ENCODE data around the gene AHDC1. TPM values are rescaled to one million over a fixed set of nuclear protein-coding genes. Genes with fewer than 3 reads are reported as not detected.

AHDC1 gene
- total and polyA plus RNA-seq, 9 of the 15 experiments (the other 6 are each of a cell fraction or from before 2014, with no cell fraction given) = 0.21 to 36.4 (median 4.7) TPM

DNA sequence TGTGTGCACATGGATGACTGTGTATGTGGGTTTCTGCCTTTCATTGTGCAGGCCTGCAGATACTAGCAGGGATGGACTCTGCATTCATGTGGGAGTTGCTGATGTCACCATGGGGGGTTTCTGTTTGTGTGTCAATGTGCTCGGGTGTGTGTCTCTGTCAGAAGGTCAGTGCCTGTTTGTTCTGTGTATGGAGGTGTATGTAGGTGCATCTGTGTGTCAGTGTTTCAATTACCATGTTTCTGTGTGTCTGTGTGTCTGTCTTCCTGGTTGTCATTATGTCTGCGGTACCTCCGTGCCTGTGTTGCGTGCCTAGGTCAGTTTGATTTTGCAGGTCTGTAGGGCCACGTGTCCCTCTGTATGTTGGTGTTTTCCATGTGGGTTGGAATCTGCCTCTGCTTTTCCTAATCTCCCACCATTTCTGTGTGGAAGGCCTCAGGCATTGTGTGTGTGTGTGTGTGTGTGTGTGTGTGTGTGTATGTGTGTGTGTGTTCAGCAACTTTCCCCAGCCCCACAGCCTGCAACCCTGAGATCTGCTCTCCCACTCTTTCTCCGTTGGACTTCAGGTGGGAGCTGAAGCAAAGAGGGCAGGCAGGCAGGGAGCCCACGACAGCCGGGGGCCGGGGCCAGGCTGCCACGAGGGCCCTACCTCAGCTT, 77.2 kb downstream of the AHDC1 start (continued):
- TF ChIP-seq, protein P1, sequence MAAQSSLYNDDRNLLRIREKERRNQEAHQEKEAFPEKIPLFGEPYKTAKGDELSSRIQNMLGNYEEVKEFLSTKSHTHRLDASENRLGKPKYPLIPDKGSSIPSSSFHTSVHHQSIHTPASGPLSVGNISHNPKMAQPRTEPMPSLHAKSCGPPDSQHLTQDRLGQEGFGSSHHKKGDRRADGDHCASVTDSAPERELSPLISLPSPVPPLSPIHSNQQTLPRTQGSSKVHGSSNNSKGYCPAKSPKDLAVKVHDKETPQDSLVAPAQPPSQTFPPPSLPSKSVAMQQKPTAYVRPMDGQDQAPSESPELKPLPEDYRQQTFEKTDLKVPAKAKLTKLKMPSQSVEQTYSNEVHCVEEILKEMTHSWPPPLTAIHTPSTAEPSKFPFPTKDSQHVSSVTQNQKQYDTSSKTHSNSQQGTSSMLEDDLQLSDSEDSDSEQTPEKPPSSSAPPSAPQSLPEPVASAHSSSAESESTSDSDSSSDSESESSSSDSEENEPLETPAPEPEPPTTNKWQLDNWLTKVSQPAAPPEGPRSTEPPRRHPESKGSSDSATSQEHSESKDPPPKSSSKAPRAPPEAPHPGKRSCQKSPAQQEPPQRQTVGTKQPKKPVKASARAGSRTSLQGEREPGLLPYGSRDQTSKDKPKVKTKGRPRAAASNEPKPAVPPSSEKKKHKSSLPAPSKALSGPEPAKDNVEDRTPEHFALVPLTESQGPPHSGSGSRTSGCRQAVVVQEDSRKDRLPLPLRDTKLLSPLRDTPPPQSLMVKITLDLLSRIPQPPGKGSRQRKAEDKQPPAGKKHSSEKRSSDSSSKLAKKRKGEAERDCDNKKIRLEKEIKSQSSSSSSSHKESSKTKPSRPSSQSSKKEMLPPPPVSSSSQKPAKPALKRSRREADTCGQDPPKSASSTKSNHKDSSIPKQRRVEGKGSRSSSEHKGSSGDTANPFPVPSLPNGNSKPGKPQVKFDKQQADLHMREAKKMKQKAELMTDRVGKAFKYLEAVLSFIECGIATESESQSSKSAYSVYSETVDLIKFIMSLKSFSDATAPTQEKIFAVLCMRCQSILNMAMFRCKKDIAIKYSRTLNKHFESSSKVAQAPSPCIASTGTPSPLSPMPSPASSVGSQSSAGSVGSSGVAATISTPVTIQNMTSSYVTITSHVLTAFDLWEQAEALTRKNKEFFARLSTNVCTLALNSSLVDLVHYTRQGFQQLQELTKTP (IDR thresholded peaks at IDR 0.05; ENCODE audit: low read depth in 1 of 2, partially characterized antibody in 2 of 2) = peak; percentile 56 to 81
- TF ChIP-seq NR3C1 (CRISPR knock-in tag; IDR thresholded peaks at IDR 0.05) (no peak), ZNF354B (CRISPR knock-in tag; IDR thresholded peaks at IDR 0.05) (no peak), SRSF9 (IDR thresholded peaks at IDR 0.05; ENCODE audit: borderline replicate concordance, low read depth, low read length) (no peak), CREBBP (IDR thresholded peaks at IDR 0.05; ENCODE audit: low read depth, low read length) (no peak), CBX8 (IDR thresholded peaks at IDR 0.05; ENCODE audit: borderline replicate concordance, extremely low read depth, low read depth, low read length, poor library complexity, severe bottlenecking) (no peak)
- TF ChIP-seq, protein P2, sequence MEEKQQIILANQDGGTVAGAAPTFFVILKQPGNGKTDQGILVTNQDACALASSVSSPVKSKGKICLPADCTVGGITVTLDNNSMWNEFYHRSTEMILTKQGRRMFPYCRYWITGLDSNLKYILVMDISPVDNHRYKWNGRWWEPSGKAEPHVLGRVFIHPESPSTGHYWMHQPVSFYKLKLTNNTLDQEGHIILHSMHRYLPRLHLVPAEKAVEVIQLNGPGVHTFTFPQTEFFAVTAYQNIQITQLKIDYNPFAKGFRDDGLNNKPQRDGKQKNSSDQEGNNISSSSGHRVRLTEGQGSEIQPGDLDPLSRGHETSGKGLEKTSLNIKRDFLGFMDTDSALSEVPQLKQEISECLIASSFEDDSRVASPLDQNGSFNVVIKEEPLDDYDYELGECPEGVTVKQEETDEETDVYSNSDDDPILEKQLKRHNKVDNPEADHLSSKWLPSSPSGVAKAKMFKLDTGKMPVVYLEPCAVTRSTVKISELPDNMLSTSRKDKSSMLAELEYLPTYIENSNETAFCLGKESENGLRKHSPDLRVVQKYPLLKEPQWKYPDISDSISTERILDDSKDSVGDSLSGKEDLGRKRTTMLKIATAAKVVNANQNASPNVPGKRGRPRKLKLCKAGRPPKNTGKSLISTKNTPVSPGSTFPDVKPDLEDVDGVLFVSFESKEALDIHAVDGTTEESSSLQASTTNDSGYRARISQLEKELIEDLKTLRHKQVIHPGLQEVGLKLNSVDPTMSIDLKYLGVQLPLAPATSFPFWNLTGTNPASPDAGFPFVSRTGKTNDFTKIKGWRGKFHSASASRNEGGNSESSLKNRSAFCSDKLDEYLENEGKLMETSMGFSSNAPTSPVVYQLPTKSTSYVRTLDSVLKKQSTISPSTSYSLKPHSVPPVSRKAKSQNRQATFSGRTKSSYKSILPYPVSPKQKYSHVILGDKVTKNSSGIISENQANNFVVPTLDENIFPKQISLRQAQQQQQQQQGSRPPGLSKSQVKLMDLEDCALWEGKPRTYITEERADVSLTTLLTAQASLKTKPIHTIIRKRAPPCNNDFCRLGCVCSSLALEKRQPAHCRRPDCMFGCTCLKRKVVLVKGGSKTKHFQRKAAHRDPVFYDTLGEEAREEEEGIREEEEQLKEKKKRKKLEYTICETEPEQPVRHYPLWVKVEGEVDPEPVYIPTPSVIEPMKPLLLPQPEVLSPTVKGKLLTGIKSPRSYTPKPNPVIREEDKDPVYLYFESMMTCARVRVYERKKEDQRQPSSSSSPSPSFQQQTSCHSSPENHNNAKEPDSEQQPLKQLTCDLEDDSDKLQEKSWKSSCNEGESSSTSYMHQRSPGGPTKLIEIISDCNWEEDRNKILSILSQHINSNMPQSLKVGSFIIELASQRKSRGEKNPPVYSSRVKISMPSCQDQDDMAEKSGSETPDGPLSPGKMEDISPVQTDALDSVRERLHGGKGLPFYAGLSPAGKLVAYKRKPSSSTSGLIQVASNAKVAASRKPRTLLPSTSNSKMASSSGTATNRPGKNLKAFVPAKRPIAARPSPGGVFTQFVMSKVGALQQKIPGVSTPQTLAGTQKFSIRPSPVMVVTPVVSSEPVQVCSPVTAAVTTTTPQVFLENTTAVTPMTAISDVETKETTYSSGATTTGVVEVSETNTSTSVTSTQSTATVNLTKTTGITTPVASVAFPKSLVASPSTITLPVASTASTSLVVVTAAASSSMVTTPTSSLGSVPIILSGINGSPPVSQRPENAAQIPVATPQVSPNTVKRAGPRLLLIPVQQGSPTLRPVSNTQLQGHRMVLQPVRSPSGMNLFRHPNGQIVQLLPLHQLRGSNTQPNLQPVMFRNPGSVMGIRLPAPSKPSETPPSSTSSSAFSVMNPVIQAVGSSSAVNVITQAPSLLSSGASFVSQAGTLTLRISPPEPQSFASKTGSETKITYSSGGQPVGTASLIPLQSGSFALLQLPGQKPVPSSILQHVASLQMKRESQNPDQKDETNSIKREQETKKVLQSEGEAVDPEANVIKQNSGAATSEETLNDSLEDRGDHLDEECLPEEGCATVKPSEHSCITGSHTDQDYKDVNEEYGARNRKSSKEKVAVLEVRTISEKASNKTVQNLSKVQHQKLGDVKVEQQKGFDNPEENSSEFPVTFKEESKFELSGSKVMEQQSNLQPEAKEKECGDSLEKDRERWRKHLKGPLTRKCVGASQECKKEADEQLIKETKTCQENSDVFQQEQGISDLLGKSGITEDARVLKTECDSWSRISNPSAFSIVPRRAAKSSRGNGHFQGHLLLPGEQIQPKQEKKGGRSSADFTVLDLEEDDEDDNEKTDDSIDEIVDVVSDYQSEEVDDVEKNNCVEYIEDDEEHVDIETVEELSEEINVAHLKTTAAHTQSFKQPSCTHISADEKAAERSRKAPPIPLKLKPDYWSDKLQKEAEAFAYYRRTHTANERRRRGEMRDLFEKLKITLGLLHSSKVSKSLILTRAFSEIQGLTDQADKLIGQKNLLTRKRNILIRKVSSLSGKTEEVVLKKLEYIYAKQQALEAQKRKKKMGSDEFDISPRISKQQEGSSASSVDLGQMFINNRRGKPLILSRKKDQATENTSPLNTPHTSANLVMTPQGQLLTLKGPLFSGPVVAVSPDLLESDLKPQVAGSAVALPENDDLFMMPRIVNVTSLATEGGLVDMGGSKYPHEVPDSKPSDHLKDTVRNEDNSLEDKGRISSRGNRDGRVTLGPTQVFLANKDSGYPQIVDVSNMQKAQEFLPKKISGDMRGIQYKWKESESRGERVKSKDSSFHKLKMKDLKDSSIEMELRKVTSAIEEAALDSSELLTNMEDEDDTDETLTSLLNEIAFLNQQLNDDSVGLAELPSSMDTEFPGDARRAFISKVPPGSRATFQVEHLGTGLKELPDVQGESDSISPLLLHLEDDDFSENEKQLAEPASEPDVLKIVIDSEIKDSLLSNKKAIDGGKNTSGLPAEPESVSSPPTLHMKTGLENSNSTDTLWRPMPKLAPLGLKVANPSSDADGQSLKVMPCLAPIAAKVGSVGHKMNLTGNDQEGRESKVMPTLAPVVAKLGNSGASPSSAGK (IDR thresholded peaks at IDR 0.05) = peak; percentile 73
- TF ChIP-seq, protein P3, sequence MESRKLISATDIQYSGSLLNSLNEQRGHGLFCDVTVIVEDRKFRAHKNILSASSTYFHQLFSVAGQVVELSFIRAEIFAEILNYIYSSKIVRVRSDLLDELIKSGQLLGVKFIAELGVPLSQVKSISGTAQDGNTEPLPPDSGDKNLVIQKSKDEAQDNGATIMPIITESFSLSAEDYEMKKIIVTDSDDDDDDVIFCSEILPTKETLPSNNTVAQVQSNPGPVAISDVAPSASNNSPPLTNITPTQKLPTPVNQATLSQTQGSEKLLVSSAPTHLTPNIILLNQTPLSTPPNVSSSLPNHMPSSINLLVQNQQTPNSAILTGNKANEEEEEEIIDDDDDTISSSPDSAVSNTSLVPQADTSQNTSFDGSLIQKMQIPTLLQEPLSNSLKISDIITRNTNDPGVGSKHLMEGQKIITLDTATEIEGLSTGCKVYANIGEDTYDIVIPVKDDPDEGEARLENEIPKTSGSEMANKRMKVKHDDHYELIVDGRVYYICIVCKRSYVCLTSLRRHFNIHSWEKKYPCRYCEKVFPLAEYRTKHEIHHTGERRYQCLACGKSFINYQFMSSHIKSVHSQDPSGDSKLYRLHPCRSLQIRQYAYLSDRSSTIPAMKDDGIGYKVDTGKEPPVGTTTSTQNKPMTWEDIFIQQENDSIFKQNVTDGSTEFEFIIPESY (CRISPR knock-in tag; IDR thresholded peaks at IDR 0.05) = no peak; the same call in 1 of the 2 replicates

Measured in K562 (cell line).